HUES64 (cell line): Measurements from ENCODE around the gene FAM20C.

Source experiments
- H3K27ac ChIP-seq: 2 replicates; pipeline ENCODE4 v1.7.0; 2013; ENCODE audit warnings: low read depth, low read length, inconsistent platforms
- H3K27me3 ChIP-seq: 2 replicates; pipeline ENCODE4 v1.6.1; 2013; ENCODE audit warnings: mild to moderate bottlenecking, low read length; ENCODE audit not compliant: insufficient read depth
- H3K36me3 ChIP-seq: 2 replicates; pipeline ENCODE4 v1.6.1; 2013; ENCODE audit warnings: mild to moderate bottlenecking, low read length; ENCODE audit not compliant: insufficient read depth
- H3K4me1 ChIP-seq: 2 replicates; pipeline ENCODE4 v1.6.1; 2013; ENCODE audit warnings: mild to moderate bottlenecking, low read length, moderate library complexity; ENCODE audit not compliant: insufficient read depth
- H3K4me3 ChIP-seq: 2 replicates; pipeline ENCODE4 v1.5.1; 2013; ENCODE audit warnings: mild to moderate bottlenecking, low read length, moderate library complexity
- H3K9ac ChIP-seq: 2 replicates; pipeline ENCODE4 v1.6.1; 2013; ENCODE audit warnings: mild to moderate bottlenecking, low read depth, low read length
- H3K9me3 ChIP-seq: 2 replicates; pipeline ENCODE4 v1.6.1; 2013; ENCODE audit warnings: low read depth, low read length; ENCODE audit not compliant: insufficient read depth
- WGBS: fragments of 150-250, 120-280 bp; methylation state at CpG from one replicate; pipeline ENCODE4 v1.1.7; 2013; ENCODE audit warnings: missing lambda C conversion rate; 5-methylcytosine and 5-hydroxymethylcytosine counted together

FAM20C gene

GRCh38 chr7:152702-153391, 39.5 kb upstream of the FAM20C start:
- no peak overlapping the region for H3K27ac ChIP-seq
- no peaks in the 10 kb centered on the region for H3K9me3 ChIP-seq
- H3K4me3 ChIP-seq: no peak overlapping the region
- WGBS: 91% methylated on average over 18 of the region's 19 CpGs
- H3K4me1 ChIP-seq: peaks cover 16% of the 10 kb centered on the region
- no peak overlapping the region for H3K9ac ChIP-seq
- H3K27me3 ChIP-seq: no peaks in the 10 kb centered on the region
- H3K36me3 ChIP-seq: no peaks in the 10 kb centered on the region

GRCh38 chr7:153604-154003, 38.8 kb upstream of the FAM20C start:
- Histone ChIP-seq H3K36me3 (no peaks in the 10 kb centered on the region), H3K9me3 (no peaks in the 10 kb centered on the region), H3K27ac (no peak overlapping the region), H3K4me3 (no peak overlapping the region), H3K9ac (no peak overlapping the region), H3K4me1 (peaks cover 12% of the 10 kb centered on the region), H3K27me3 (no peaks in the 10 kb centered on the region)
- 95% methylated on average over 13 of the region's 13 CpGs for WGBS

- Histone ChIP-seq H3K36me3 (no peaks in the 10 kb centered on the region), H3K27ac (no peak overlapping the region), H3K9me3 (no peaks in the 10 kb centered on the region), H3K9ac (no peak overlapping the region), H3K4me1 (peaks cover 12% of the 10 kb centered on the region), H3K27me3 (no peaks in the 10 kb centered on the region), H3K4me3 (no peak overlapping the region)
- 91% methylated on average over 20 of the region's 20 CpGs for WGBS
Measured at GRCh38 chr7:154096-154799, 38.1 kb upstream of the FAM20C start.

DNA sequence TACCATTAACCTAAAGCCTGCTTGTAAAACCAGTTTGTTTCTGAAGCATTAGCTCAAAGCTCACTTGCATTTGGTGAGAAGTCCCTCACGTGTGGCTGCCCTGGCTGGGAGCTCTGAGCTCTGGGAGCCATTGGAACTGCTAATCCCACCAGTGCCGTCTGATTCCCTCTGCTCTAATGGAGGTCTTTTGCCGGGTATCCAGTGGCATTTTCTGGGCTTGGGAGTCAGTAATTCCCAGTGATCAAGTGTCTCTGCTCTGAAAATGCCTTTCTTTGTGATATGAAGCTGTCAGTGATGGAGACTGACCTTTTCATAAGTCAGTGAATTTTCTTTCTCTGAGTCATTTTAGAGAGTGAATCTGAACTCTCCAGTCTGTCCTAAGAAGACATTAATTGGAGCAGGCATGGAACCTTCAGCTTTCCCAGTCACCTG, 36.9 kb upstream of the FAM20C start:
- no peak overlapping the region for H3K9ac ChIP-seq
- WGBS: 81% methylated on average over 3 of the region's 3 CpGs
- 0 out of 2 replicates have a peak, but pooled peaks cover 3% of the 10 kb centered on the region for H3K4me1 ChIP-seq
- H3K9me3 ChIP-seq: no peaks in the 10 kb centered on the region
- H3K4me3 ChIP-seq: no peak overlapping the region
- no peaks in the 10 kb centered on the region for H3K27me3 ChIP-seq
- no peaks in the 10 kb centered on the region for H3K36me3 ChIP-seq
- H3K27ac ChIP-seq: no peak overlapping the region

DNA sequence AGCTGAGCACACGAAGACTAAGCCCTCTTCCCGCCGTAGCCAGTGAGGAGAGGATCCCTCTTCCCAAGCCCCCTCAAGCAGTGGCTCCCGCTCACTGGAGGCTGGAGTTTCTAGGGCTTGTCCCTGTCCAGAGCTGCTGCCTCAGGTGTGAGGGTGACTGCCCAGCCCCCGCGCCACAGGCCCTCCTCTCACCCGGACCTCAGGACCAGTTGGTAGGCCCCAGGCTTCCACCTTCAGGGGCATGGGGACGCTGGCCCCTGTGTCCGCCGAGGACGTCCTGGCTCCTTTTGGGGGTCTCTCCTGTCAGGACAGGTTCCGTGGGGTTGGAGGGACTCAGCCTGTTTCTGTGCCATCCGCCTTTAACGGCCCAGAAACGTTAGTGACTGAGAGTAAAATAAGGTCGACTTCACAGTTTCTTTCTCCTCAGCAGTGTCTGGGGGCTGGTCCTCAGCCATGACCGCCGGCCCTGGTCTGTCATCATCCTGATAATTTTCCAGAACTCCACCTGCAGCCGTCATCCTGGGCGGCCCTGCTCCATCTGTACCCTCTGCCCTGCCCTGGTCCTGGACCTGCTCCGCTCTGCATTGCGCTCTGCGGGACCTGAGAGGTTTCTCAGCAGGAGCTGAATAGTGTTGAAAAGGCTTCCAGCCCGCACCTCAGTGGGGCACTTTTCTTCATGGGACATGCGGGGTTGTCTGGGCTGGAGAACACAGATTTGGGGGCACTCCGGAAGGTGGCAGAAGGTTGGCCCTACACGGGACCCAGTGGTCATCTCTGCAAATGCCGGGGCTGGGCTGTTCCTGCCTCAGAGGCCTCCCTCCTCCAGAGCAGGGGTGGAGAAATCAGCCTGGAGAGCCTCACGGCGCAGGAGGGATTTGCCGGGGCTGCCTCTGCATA, 36.0 kb upstream of the FAM20C start:
- Histone ChIP-seq H3K27ac (no peak overlapping the region), H3K4me1 (0 out of 2 replicates have a peak, but pooled peaks cover 3% of the 10 kb centered on the region), H3K4me3 (no peak overlapping the region), H3K27me3 (no peaks in the 10 kb centered on the region), H3K9ac (no peak overlapping the region), H3K36me3 (no peaks in the 10 kb centered on the region), H3K9me3 (no peaks in the 10 kb centered on the region)
- 82% methylated on average over 31 of the region's 31 CpGs for WGBS

DNA sequence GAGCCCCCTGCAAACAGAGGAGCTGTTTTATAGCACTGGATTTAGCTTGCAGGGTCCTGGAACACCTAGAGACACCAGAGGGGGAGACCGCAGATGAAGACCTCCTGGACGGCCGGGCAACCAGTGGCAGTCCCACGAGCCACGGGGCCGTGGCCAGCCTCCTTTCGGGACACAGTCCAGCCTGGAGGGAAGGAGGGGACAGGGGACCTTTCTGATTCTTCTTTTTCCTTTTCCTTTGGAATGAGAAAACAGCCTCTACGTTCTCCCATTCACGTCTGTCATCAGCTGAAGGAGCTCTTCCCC, 35.4 kb upstream of the FAM20C start:
- no peaks in the 10 kb centered on the region for H3K36me3 ChIP-seq
- no peaks in the 10 kb centered on the region for H3K27me3 ChIP-seq
- 0 out of 2 replicates have a peak, but pooled peaks cover 3% of the 10 kb centered on the region for H3K4me1 ChIP-seq
- H3K27ac ChIP-seq: no peak overlapping the region
- no peaks in the 10 kb centered on the region for H3K9me3 ChIP-seq
- WGBS: 94% methylated on average over 9 of the region's 9 CpGs
- H3K9ac ChIP-seq: no peak overlapping the region
- H3K4me3 ChIP-seq: no peak overlapping the region

- H3K27me3 ChIP-seq: no peaks in the 10 kb centered on the region
- H3K9ac ChIP-seq: no peak overlapping the region
- 0 out of 2 replicates have a peak, but pooled peaks cover 3% of the 10 kb centered on the region for H3K4me1 ChIP-seq
- H3K4me3 ChIP-seq: no peak overlapping the region
- no peaks in the 10 kb centered on the region for H3K36me3 ChIP-seq
- H3K9me3 ChIP-seq: no peaks in the 10 kb centered on the region
- H3K27ac ChIP-seq: no peak overlapping the region
- WGBS: 96% methylated on average over 23 of the region's 23 CpGs
Measured at GRCh38 chr7:157771-158625, 34.4 kb upstream of the FAM20C start.

- WGBS: 94% methylated on average over 13 of the region's 13 CpGs
- H3K4me3 ChIP-seq: no peak overlapping the region
Measured at GRCh38 chr7:158771-159170, 33.6 kb upstream of the FAM20C start.

DNA sequence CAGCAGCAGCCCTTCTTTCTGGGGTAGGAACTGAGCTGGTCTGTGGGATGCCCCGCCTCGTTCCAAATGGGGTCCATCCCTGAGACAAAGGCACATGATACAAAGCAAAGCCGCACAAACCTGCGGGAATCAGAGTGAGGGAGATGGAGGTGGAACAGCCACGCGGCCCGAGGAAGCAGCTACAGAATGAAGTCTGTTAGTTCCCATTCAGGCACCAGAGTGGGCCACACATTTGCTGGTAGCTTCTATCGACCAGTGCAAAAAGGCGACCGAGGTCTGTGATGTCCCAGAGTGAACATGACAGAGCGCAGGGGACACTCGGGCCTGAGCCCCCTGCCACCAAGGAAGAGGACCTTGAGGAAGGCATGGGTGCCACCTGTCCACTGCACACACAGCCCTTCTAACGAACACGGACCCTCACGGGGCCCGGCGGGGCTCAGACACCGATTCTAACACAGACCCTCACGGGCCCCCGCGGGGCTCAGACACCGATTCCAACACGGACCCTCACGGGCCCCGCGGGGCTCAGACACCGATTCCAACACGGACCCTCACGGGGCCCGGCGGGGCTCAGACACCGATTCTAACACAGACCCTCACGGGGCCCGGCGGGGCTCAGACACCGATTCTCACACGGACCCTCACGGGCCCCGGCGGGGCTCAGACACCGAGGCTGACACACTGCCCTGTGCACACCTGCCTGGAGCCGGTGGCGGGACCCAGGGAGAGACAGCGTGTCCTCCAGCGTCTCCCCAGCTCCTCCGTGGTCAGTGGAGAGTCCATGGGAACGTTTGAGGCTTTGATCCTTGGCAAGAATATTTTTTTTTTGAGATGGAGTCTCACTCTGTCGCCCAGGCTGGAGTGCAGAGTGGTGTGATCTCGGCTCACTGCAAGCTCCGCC, 32.8 kb upstream of the FAM20C start:
- no peaks in the 10 kb centered on the region for H3K9me3 ChIP-seq
- no peak overlapping the region for H3K4me3 ChIP-seq
- no peaks in the 10 kb centered on the region for H3K27me3 ChIP-seq
- whole genome bisulfite sequencing: 94% methylated on average over 50 of the region's 50 CpGs
- H3K36me3 ChIP-seq: no peaks in the 10 kb centered on the region
- H3K4me1 ChIP-seq: 0 out of 2 replicates have a peak, but pooled peaks cover 3% of the 10 kb centered on the region
- no peak overlapping the region for H3K9ac ChIP-seq
- no peak overlapping the region for H3K27ac ChIP-seq

More at GRCh38 chr7:158771-159170, 33.6 kb upstream of the FAM20C start:
- no peaks in the 10 kb centered on the region for H3K36me3 ChIP-seq
- no peak overlapping the region for H3K9ac ChIP-seq
- 0 out of 2 replicates have a peak, but pooled peaks cover 3% of the 10 kb centered on the region for H3K4me1 ChIP-seq
- H3K9me3 ChIP-seq: no peaks in the 10 kb centered on the region
- no peaks in the 10 kb centered on the region for H3K27me3 ChIP-seq
- H3K27ac ChIP-seq: no peak overlapping the region
